ENCODE results near the gene FAM169A. TPM values are rescaled to one million over a fixed set of nuclear protein-coding genes. Genes with fewer than 3 reads are reported as not detected.

Gene FAM169A
- total RNA-seq, 2 experiments from 2014 or later = 3.8 to 5.6 TPM

DNA sequence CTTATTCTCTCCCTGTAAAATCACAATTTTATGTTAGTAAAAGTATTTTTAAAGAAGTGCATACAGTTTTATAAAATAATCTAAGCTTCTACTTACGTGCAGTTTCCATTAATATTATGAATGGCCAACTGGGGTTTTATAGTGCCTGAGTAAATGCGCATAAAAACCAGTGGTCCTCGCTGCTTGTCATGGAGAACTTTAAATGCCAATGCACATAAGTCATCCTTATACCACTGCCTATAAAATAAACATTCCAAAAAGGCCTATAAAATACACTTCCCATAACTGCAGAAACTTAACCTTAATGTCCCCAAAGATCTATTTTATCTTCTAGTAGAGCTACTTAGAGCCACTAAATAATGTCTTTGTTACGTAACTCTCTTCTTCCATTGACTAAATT, 127.8 kb downstream of the FAM169A start:
- DNase-seq (no peak), ATAC-seq (no peak)
- POLR2A ChIA-PET = no interaction called here
- H3K4me1 Mint-ChIP-seq (ENCODE audit: low read depth) = no peaks in the 10 kb centered on the region
- H3K27ac Mint-ChIP-seq = no peak overlapping the region
- H3K27me3 Mint-ChIP-seq (ENCODE audit: low read depth) = no peaks in the 10 kb centered on the region
- CTCF ChIA-PET = no interaction called here
- H3K4me3 Mint-ChIP-seq = no peak overlapping the region
- peaks cover 40% of the 10 kb centered on the region for H3K36me3 Mint-ChIP-seq (ENCODE audit: low read depth)
- no peaks in the 10 kb centered on the region for H3K9me3 Mint-ChIP-seq (ENCODE audit: insufficient read depth)

DNA sequence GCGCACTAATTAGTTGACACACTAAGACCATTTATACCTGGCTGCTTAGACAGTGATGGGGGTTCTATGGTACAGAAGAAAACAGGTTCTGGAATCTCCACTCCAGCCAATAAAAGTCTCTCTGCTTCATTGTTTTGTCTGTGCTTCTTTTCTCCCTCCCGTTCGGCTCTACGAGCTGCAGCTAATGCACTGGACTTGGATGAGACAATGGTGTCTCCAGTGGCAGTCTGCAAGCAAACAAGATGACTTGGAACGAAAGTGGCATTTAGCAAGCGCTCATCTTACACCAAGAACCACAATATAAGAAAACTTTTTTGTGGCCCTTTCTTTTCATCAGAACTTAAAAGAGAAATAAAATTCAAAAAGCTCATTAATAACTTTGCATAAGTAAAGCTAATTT, 129.4 kb downstream of the FAM169A start:
- Mint-ChIP-seq H3K27me3 (ENCODE audit: low read depth) (no peaks in the 10 kb centered on the region), H3K9me3 (ENCODE audit: insufficient read depth) (no peaks in the 10 kb centered on the region), H3K4me3 (no peak overlapping the region), H3K36me3 (ENCODE audit: low read depth) (peaks cover 41% of the 10 kb centered on the region), H3K27ac (no peak overlapping the region), H3K4me1 (ENCODE audit: low read depth) (no peaks in the 10 kb centered on the region)
- ChIA-PET POLR2A (no interaction called here), CTCF (no interaction called here)
- DNase-seq = no peak
- ATAC-seq = no peak

Other genes with a start within 250 kb of the FAM169A start
- gene ENC1, start 225.7 kb downstream of the FAM169A start, total RNA-seq = under 1 TPM; 0.50 to 0.55 TPM
- gene HEXB, start 181.2 kb downstream of the FAM169A start, total RNA-seq = 10 to 100 TPM; 53.1 to 62.9 TPM
- gene GFM2, start 99.3 kb downstream of the FAM169A start, total RNA-seq = 10 to 100 TPM; 24.2 to 29.2 TPM
- gene NSA2, start 99.1 kb downstream of the FAM169A start, total RNA-seq = 100 to 1,000 TPM; 107 to 116 TPM
- gene GCNT4, start 186.2 kb upstream of the FAM169A start, total RNA-seq = 1 to 10 TPM; 1.9 to 2.1 TPM

All from activated CD8-positive, alpha-beta T cell treated with anti-CD3 and anti-CD28 coated beads, Interleukin-2, amount 10 ng/mL, durations not matched to agents 7 days and 5 days (primary cell).